Stimulated activated CD4-positive, alpha-beta T cell treated with anti-CD3 and anti-CD28 coated beads, Interleukin-15, amount 100 ng/mL, for 1 hour (primary cell): Measurements from ENCODE around the gene TMTC3.
"Not testable (repeated sequence)": the region's sequence is repeated elsewhere in the genome, so short reads cannot be mapped to it uniquely, and the experiment has no call there.

Source experiments
- DNase-seq, 2 donors: peaks; one replicate each; pipeline ENCODE4 v3.0.0-alpha.2; 2020; ENCODE audit warnings: low read depth in 1 of 2, low spot score in 1 of 2

TMTC3 gene

DNA sequence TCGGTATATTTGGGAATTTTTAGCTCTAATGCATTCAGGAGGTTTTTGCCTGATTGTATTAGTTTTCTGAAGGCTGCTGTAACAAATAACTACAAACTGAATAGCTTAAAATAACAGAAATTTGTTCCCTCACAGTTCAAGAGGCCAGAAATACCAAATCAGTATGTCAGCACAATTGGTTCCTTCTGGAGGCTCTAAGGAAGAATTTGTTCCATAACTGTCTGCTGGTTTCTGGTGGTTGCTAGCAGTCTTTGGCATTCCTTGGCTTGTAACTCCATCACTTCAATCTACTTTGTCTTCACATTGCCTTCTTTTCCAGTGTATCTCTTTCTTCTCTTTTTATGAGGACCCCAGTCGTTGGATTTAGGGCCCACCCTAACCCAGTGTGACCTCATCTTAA is 21.3 kb downstream of the TMTC3 start:
- DNase-seq = no peak

DNA sequence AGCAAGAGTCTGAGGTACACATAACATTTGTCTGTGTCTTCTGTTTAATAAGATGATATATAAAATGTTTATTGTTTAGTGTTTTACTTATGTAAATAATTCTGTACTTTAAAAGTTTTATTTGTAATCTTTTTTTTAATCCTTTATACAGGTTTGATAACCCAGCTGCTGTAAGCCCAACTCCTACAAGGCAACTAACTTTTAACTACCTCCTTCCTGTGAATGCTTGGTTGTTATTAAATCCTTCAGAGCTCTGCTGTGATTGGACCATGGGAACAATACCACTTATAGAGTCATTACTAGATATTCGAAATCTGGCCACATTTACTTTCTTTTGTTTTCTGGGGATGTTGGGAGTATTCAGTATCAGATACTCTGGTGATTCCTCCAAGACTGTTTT is 24.1 kb downstream of the TMTC3 start:
- no peak for DNase-seq

DNA sequence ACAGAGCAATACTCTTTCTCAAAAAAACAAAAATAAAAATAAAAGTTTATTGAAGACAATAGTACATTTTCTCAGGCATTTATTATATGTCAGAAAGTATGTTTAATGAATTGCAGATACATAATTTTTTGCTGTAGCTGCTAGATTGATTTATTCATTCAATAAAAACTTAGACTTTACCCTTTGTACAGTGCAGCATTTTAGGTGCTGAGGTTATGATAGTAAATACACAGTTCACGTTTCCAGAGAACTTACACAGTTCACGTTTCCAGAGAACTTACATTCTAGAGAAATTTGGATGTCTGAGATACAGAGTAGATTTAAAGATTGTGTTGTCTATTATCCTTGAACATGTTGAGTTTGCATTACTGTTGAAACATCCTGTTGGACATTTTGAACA is 25.3 kb downstream of the TMTC3 start:
- no peak for DNase-seq

DNA sequence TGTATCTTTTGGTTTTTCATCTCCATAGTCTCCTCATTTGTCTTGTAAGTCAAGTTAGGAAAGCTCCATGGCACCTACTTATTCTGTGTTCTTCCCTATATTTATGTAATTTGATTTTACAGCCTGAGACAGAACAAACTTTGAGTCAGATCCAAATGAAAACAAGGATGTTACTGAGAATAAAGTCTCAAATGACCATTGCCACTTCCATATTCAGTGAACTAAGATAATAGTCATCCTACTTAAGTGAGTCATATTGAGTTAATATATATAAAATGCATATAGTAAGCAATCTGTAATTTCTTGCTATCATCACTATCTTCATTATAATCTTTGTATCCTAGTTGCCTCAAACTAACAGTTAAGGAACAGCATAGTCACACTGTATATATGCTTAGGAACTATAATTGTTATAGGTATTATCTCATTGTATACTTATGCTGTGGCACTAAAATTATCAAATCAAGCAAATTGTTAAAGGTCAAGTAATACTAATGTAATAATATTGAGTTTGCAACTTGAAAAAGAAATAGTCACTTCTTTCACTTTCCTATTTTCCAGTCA is 30.8 kb downstream of the TMTC3 start:
- no peak for DNase-seq

DNA sequence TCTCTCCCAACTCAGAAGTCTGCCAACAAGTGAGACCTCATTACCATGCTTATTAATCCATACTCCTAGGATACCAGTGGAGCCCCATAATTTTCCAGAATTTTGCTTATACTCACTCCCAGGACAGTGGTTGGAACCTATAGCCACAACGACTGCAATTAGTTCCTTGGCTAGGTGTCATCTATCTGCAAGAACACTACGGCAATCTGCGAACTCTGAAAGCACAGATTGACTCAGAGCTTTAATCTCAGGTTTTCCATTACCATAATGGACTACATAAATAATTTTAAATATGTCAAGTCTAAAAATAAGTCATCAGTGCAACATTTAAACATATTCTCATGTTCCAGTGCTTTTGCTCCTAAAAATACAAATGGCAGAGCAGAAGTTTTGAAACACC is 33.4 kb downstream of the TMTC3 start:
- DNase-seq = no peak

DNA sequence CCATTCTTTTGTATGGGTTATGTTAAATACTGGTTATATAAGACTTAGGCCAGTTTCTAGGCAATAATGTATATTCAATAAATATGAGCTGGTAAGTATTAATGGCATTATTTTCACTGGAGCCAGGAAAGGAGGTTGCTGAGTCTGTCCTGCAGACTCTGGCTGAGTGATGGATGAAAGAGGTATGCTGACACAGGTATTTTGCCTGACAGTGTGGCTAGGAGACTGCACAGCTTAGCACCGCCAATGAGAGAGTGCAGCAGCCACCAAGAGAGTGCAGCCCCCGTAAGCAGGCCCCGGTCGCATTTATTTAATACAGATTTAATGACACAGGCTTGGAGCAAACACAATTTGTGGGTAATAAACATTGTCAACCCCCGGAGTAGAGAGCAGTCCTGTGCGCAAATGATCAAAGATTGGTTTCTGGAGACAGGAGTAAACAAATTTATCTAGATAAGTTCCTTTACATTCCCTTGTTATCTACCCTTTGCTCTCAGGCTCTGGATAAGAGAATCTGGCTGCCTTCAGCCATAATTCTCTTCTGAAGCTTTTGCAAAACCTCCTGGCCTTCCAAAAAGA is 37.4 kb downstream of the TMTC3 start:
- no peak for DNase-seq

DNA sequence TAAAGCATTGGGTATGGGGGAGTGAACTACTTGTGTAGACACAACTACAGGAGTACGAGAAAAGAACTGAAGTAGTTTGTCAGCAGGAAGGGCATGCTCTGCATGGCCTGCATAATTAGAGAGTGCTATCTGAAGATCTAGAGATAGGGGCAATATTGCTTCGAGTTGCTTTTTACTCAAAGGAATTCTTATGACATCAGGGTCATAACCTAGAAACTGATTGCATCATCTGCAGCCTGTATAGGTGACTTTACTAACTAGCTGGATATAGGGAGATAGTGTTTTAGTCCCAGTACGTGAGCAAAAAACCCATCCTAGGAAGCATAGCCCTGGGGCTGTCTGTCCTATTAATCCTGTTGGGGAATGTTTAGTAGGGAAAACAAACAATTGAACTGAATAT is 39.8 kb downstream of the TMTC3 start:
- DNase-seq = no peak

DNA sequence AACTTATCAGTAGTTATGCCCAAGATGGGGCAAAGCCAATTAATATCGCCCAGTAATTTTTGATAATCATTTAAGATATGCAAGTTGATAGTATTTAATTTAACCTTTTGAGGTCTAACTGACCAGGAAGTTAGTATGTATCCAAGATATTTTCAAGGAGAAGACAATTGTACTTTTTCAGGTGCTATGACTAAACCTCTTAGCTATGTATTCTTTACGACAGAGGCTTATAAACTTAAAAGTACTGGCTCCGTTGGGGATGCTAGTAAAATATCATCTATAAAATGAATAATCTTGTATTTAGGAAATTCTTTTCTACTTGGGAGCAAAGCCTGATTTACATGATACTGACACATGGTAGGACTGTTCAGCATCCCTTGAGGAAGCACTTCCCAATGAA is 40.3 kb downstream of the TMTC3 start:
- no peak for DNase-seq

DNA sequence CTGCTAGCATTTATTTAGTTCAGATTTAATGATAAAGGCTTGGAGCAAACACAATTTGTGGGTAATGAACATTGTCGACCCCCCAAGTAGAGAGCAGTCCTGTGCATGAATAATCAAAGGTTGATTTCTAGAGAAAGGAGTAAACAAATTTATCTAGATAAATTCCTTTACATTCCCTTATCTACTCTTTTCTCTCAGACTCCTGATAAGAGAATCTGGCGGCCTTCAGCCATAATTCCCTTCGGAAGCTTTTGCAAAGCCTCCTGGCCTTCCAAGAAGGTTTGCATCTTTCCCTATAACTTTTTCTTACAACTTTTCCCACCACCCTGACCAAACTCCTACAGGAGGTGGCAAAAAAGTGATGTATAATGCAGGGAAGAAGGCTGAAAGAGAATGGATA is 42.1 kb downstream of the TMTC3 start:
- DNase-seq = no peak

DNA sequence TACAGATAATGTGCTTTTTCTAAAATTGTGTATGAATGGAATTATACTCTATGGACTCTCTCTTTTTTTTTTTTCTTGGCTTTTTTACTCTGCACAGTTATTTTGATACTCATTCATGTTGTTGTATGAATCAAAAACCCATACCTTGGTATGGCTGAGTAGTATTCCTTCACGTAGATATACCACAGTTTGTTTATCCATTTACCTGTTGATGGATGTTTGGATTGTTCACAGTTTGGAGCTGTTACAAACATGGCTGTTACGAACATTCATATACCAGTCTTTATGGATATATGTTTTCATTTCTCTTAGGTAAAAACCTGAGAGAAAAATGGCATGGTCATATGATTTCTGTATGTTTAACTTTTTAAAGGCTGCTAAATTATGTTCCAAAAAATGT is 43.2 kb downstream of the TMTC3 start:
- DNase-seq = no peak

DNA sequence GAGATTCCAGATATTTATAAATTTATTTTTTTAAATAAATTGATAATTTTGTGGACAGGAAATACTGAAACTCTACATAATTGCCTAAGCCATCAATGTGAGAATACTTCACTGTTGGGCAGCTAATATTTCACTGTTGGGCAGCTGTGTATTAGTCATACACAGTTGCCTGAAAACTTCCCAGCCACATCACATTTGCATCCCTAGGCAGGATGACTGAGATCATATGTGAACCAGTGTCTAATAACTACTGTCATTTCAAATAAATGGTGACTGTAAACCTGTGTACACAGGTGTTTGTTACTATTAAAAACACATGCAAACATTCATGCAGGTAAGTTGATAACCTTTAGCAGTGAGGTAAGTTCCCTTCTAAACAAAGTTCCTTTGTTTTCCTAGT is 43.9 kb downstream of the TMTC3 start:
- no peak for DNase-seq

DNA sequence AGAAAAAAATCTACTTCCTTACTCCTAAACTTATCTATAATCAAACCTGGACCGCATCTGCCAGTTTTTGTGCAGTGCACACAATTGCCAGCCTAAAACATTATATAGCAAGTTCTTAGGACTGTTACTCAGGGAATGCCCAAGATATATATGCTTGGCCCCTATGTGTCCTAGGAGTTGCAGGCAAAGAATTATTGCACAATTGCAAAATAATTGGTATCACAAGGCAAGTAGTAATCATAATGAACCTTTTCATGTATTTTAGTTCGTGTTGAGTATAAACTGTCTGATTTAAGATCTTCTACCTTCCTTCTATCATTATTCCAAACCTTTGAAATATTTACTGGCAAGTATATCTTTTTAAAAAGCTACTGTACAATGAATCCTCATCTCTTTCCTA is 45.5 kb downstream of the TMTC3 start:
- no peak for DNase-seq

DNA sequence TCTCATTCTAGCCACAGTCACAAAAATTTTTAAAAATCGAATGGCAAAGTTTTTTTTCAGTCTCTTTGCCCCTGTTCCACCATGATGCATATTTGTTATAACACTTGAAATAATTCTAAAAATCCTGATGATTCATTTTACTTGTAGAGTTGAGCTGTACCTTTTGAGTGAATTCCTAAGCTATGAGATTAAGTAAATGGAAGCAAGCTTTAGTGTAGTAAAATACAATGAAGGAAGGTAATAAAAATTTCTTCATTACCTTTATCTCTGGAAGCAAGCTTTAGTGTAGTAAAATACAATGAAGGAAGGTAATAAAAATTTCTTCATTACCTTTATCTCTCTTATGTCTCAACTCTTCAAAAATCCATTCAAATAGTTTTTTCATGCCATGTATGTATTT is 46.1 kb downstream of the TMTC3 start:
- DNase-seq = no peak

DNA sequence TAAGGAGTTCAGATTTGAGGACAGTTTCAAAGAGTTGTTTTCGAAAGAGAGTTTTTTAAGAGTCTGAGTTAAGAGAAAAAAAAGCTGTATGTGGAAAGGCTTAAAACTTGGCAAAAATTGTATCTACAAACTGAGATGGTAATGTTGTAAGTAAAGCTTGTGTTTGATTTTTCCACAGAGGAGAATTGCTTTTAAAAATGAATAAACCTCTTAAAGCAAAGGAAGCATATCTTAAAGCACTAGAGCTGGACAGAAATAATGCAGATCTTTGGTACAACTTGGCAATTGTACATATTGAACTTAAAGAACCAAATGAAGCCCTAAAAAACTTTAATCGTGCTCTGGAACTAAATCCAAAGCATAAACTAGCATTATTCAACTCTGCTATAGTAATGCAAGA is 50.3 kb downstream of the TMTC3 start:
- no peak for DNase-seq

DNA sequence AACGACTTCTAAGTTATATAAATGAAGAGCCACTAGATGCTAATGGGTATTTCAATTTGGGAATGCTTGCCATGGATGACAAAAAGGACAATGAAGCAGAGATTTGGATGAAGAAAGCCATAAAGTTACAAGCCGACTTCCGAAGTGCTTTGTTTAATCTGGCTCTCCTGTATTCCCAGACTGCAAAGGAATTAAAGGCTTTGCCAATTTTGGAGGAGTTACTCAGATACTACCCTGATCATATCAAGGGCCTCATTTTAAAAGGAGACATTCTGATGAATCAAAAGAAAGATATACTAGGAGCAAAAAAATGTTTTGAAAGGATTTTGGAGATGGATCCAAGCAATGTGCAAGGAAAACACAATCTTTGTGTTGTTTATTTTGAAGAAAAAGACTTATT is 52.8 kb downstream of the TMTC3 start:
- DNase-seq = no peak

DNA sequence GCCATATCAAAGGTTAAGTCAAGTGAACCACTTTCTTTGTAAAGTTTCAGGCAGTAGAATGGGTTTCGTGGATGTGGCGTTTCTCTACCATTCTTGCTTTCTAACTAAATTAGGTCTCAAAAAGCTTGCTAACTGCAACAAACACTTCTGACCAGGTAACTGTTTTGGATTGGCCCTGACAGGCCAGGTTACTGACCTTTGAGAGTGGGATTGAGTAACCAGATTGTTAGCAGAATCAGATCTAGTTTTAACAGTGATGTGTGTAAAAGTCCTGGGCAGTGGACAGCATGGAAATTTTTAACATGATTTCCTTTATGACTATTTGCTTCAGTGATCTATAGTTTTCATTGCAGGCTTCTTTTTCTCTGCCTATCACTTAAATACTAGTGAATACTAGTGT is 57.9 kb downstream of the TMTC3 start:
- DNase-seq = no peak

DNA sequence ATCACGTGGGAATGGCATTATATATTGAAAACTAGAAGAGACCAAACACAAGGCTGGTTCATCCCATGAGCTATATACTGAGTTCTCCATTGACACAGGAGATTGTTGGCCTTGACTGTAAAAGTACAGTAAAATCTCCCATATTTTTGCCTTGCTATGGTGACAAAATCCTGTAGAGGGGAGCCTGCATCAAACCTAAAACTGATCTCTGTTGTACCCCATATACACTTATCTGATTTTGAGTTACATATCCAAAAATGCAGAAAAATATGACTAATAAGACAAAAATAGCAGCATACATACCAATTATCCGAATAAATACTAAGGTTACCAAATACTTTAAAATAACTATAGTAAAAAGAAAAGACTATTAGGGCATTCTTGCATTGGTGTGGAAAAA is 60.4 kb downstream of the TMTC3 start:
- DNase-seq = no peak

DNA sequence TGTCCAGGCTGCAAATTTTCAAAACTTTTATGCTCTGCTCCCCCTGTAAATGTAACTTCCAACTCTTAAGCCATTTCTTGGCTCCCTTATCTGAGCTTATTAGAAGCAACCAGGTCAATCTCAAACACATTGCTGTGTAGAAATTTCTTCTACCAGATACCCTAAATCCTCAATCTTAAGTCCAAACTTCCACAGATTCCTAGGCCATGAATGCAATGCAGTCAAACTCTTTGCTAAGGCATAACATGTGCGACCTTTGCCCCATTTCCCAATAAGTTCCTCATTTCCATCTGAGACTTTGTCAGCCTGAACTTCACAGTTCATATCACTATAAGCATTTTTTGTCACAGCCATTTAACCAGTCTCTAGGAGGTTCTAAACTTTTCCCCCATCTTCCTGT is 64.5 kb downstream of the TMTC3 start:
- DNase-seq = no peak

DNA sequence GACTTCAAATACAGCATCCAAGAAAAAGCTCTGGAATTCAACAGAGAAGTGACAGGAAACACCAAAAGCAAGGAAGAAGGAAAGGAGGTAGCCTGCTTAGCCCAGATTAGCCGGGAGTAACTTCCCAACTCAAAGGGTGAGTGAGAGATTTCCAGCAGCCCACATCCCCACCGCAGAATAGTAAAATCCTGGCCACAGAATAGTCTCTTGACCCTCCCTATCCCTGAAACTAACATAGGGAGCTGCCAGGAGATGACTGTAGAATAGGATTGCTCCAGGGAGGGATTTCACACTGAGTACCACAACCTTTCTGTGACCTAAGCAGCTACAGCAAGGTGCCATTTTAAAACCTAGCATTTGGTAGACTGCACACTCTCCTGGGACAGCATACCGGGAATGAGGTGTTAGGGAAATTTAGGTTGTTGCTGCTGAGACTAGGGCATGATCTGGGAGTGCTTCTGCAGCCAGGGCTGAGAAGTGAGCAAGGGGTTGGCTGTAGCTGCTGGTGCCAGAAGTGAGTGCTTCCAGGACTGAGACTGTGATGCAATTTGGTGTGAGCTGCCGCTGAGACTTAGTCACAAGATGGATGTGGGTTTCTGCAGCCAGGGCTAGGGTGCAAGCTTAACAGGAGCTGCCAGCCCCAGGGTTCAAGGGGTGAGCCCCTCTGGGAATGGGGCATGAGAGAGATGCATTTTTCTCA is 66.0 kb downstream of the TMTC3 start:
- DNase-seq = no peak

DNA sequence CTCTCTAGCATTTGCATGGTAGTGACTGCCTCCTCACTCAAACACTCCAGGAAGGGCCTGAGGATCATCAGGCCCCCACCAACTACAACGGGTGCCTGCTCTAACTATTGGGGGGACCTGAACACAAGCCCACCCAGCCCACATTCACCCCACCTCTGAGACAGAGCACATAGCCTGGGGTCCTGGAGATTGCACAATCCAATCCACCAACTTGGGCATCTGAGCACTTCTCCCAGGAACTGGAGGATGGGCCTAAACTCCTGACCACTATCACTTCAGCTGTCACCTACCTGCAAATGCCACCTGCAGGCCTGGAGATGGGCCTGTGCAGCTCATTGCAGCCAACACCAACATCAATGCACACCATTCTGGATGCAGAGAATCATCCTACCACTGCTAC is 66.6 kb downstream of the TMTC3 start:
- DNase-seq = no peak

DNA sequence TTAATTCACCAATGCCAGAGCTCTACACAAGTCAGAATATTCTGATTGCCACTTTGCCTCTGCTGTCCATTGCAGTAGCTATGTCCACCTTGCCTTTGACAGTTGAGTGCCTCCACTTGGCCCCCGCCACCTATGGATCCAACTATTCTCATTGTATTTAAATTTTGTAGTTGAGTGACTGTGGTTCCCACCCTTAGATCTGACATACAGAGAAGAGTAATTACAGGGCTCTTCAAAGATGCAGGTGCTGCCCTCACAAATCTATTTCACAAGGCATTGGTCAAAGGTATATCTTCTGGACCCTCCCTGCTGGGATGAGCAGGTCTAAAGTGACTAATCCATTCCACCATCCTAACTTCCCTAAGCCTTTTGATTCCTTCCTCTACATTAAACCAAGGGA is 68.2 kb downstream of the TMTC3 start:
- not testable (repeated sequence) for DNase-seq

DNA sequence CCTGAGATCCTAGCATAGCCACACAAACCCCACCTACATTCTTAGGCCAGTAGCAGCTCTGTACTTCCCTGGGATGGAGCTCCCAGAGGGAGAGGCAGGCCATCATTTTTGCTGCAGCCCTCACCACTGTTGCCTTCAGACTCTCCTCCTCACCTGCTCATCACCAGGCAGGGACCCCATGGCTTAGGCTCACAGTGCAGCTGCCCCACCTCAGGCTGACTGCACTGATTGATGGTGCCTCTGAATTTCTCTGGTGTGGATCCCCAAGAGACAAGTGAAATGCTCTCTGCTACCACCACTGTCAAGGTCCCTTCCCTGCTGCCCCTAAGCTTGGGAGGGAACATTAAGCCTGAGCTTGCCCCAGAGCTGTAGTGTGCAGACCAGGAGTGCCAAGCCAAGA is 76.2 kb downstream of the TMTC3 start:
- DNase-seq = no peak

DNA sequence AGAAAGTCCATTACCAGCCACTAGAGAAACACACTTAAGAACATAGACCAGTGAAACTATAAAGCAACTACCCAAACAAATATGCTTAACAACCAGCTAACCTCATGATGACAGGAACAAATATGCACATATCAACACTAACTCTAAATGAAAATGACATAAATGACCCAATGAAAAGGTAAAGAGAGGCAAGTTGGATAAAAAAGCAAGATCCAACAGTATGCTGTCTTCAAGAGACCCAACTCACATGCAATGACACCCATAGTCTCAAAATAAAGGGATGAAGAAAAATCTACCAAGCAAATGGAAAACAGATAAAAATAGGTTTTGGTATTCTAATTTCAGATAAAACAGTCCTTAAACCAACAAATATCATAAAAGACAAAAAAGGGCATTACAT is 77.8 kb downstream of the TMTC3 start:
- DNase-seq = no peak
